DMS53 (cell line): ENCODE measurements around the gene CALCOCO1.
"Not testable (repeated sequence)": the region's sequence is repeated elsewhere in the genome, so short reads cannot be mapped to it uniquely, and the experiment has no call there.

ENCODE experiments used
- DNase-seq: peaks from one replicate; lab custom pipeline; 2025; lab: John Stamatoyannopoulos, UW

CALCOCO1 gene

GRCh38 chr12:53733807-53734200, 6.6 kb upstream of the CALCOCO1 start:
- DNase-seq = no peak

GRCh38 chr12:53733051-53733806, 6.0 kb upstream of the CALCOCO1 start:
- DNase-seq = no peak

GRCh38 chr12:53729644-53730043, 2.4 kb upstream of the CALCOCO1 start:
- peak; percentile 43 for DNase-seq

- no peak for DNase-seq
These were observed 954 bp upstream of the CALCOCO1 start for GRCh38 chr12:53728206-53728605.

GRCh38 chr12:53726946-53727309, 324 bp downstream of the CALCOCO1 start:
- no peak for DNase-seq

- DNase-seq = no peak
These were observed 911 bp downstream of the CALCOCO1 start for GRCh38 chr12:53726341-53726740.

- DNase-seq = no peak
These were observed 1.4 kb downstream of the CALCOCO1 start for GRCh38 chr12:53725824-53726223.

GRCh38 chr12:53722450-53723041, 4.7 kb downstream of the CALCOCO1 start:
- DNase-seq = no peak

GRCh38 chr12:53720946-53721345, 6.3 kb downstream of the CALCOCO1 start:
- no peak for DNase-seq

- no peak for DNase-seq
These were observed 7.6 kb downstream of the CALCOCO1 start for GRCh38 chr12:53719649-53720048.

- not testable (repeated sequence) for DNase-seq
These were observed 8.7 kb downstream of the CALCOCO1 start for GRCh38 chr12:53718567-53718966.

- DNase-seq = no peak
These were observed 9.9 kb downstream of the CALCOCO1 start for GRCh38 chr12:53717319-53717718.

GRCh38 chr12:53714004-53714403, 13.2 kb downstream of the CALCOCO1 start:
- no peak for DNase-seq

GRCh38 chr12:53713516-53713915, 13.7 kb downstream of the CALCOCO1 start:
- no peak for DNase-seq

- DNase-seq = no peak
These were observed 15.1 kb downstream of the CALCOCO1 start for GRCh38 chr12:53712059-53712643.

GRCh38 chr12:53710091-53710490, 17.2 kb downstream of the CALCOCO1 start:
- DNase-seq = no peak

GRCh38 chr12:53709671-53710070, 17.6 kb downstream of the CALCOCO1 start:
- DNase-seq = no peak

- no peak for DNase-seq
These were observed 21.2 kb downstream of the CALCOCO1 start for GRCh38 chr12:53706080-53706479.

- DNase-seq = no peak
These were observed 23.5 kb downstream of the CALCOCO1 start for GRCh38 chr12:53703756-53704155.

- DNase-seq = peak; percentile 85
These were observed 25.6 kb downstream of the CALCOCO1 start for GRCh38 chr12:53701518-53702264.

GRCh38 chr12:53700567-53700966, 26.7 kb downstream of the CALCOCO1 start:
- no peak for DNase-seq

- DNase-seq = no peak
These were observed 27.6 kb downstream of the CALCOCO1 start for GRCh38 chr12:53699678-53700025.
